GM23338 (cell line): ENCODE measurements around the gene UNC5C. TPM values are rescaled to one million over a fixed set of nuclear protein-coding genes. Genes with fewer than 3 reads are reported as not detected.

Experiments
- ATAC-seq: fragments of 200-7000 bp; cut with Tn5 transposase; 3 replicates; pipeline ENCODE4 v1.9.1; 2020
- DNase-seq: peaks from one replicate; pipeline ENCODE4 v3.0.0-alpha.2; 2015; ENCODE audit warnings: low spot score
- H2AFZ ChIP-seq: fragments of 200-600 bp; sonication (generic); 2 replicates; pipeline ENCODE4 v1.8.0; 2016; ENCODE audit warnings: antibody characterized with exemption, mild to moderate bottlenecking, moderate library complexity
- H3F3A ChIP-seq: fragments of 200-600 bp; sonication (generic); replicated peaks from 2 replicates; pipeline ENCODE4 v1.8.0; 2017; ENCODE audit warnings: antibody characterized with exemption, mixed run types, low read depth
- H3K27ac ChIP-seq: fragments of 200-600 bp; sonication (generic); 2 replicates; pipeline ENCODE4 v1.6.1; 2016; ENCODE audit warnings: low read depth
- H3K27me3 ChIP-seq: fragments of 200-600 bp; sonication (generic); 2 replicates; pipeline ENCODE4 v1.8.0; 2016; ENCODE audit warnings: mild to moderate bottlenecking, mixed run types, moderate library complexity; ENCODE audit not compliant: insufficient read depth
- H3K36me3 ChIP-seq: fragments of 200-600 bp; sonication (generic); 2 replicates; pipeline ENCODE4 v1.8.0; 2016; ENCODE audit warnings: mild to moderate bottlenecking; ENCODE audit not compliant: insufficient read depth
- H3K4me1 ChIP-seq: fragments of 200-600 bp; sonication (generic); 2 replicates; pipeline ENCODE4 v1.8.0; 2016; ENCODE audit warnings: mild to moderate bottlenecking, moderate library complexity; ENCODE audit not compliant: insufficient read depth
- H3K4me2 ChIP-seq: fragments of 200-600 bp; sonication (generic); 2 replicates; pipeline ENCODE4 v1.7.1; 2017; ENCODE audit warnings: mixed run types
- H3K4me3 ChIP-seq: fragments of 200-600 bp; sonication (generic); 2 replicates; pipeline ENCODE4 v1.6.1; 2016; ENCODE audit warnings: mixed run types
- H3K79me2 ChIP-seq: fragments of 200-600 bp; sonication (generic); replicated peaks from 2 replicates; pipeline ENCODE4 v1.8.0; 2017; ENCODE audit warnings: mild to moderate bottlenecking; ENCODE audit not compliant: insufficient read depth
- H3K9me2 ChIP-seq: fragments of 200-600 bp; sonication (generic); 2 replicates; pipeline ENCODE4 v1.8.0; 2017; ENCODE audit not compliant: insufficient read depth
- H4K20me1 ChIP-seq: fragments of 200-600 bp; sonication (generic); replicated peaks from 2 replicates; pipeline ENCODE4 v1.8.0; 2017; ENCODE audit warnings: mild to moderate bottlenecking; ENCODE audit not compliant: insufficient read depth
- H3K27ac Mint-ChIP-seq: 2 replicates; pipeline ENCODE4 v1.8.0; 2020; ENCODE audit warnings: inconsistent platforms, mild to moderate bottlenecking, moderate library complexity, mixed read lengths
- H3K27me3 Mint-ChIP-seq: 3 replicates; pipeline ENCODE4 v1.8.0; 2022; ENCODE audit warnings: low read depth, mild to moderate bottlenecking, moderate library complexity, mixed read lengths, inconsistent platforms; ENCODE audit not compliant: insufficient read depth, poor library complexity
- H3K36me3 Mint-ChIP-seq: 3 replicates; pipeline ENCODE4 v1.8.0; 2021; ENCODE audit warnings: low read depth, mild to moderate bottlenecking, inconsistent platforms, moderate library complexity, mixed read lengths
- H3K4me1 Mint-ChIP-seq: 3 replicates; pipeline ENCODE4 v1.8.0; 2020; ENCODE audit warnings: mild to moderate bottlenecking, inconsistent platforms, mixed read lengths
- H3K4me3 Mint-ChIP-seq: 3 replicates; pipeline ENCODE4 v1.8.0; 2021; ENCODE audit warnings: moderate library complexity, mild to moderate bottlenecking, inconsistent platforms, mixed read lengths
- H3K9me3 Mint-ChIP-seq: 3 replicates; pipeline ENCODE4 v1.8.0; 2020; ENCODE audit warnings: moderate library complexity, mild to moderate bottlenecking, inconsistent platforms, mixed read lengths
- CREB1 ChIP-seq: fragments of 250-450 bp; sonication (Bioruptor Pico); IDR thresholded peaks from 2 replicates; pipeline ENCODE4 v1.5.0; 2020; ENCODE audit warnings: low read depth, mild to moderate bottlenecking, moderate library complexity
- EZH2 ChIP-seq: fragments of 200-600 bp; sonication (generic); IDR thresholded peaks from one replicate; pipeline ENCODE4 v1.8.0; 2017; ENCODE audit warnings: antibody characterized with exemption, mild to moderate bottlenecking, low read depth; ENCODE audit not compliant: unreplicated experiment
- EZH2phosphoT487 ChIP-seq: fragments of 200-600 bp; sonication (generic); IDR thresholded peaks from one replicate; pipeline ENCODE4 v1.8.1; 2018; ENCODE audit warnings: antibody characterized with exemption; ENCODE audit not compliant: unreplicated experiment
- JUNB ChIP-seq: IDR thresholded peaks from one replicate; pipeline ENCODE4 v1.6.1; 2016; ENCODE audit warnings: antibody characterized with exemption; ENCODE audit not compliant: unreplicated experiment
- NANOG ChIP-seq: IDR thresholded peaks from 2 replicates; pipeline ENCODE4 v1.6.1; 2016; ENCODE audit warnings: antibody characterized with exemption, borderline replicate concordance
- POLR2AphosphoS5 ChIP-seq: IDR thresholded peaks from 2 replicates; pipeline ENCODE4 v1.6.1; 2016; ENCODE audit warnings: antibody characterized with exemption, low read depth
- REST ChIP-seq: IDR thresholded peaks from one replicate; pipeline ENCODE4 v1.6.1; 2018; ENCODE audit warnings: antibody characterized with exemption; ENCODE audit not compliant: unreplicated experiment
- STAT1 ChIP-seq: IDR thresholded peaks from one replicate; pipeline ENCODE4 v1.6.1; 2016; ENCODE audit warnings: antibody characterized with exemption; ENCODE audit not compliant: unreplicated experiment
- ZNF114 ChIP-seq: fragments of 250-450 bp; sonication (Bioruptor Pico); IDR thresholded peaks from 2 replicates; pipeline ENCODE4 v1.5.0; 2020; ENCODE audit warnings: mild to moderate bottlenecking, moderate library complexity
- ZNF331 ChIP-seq: fragments of 250-450 bp; sonication (Bioruptor Pico); IDR thresholded peaks from 2 replicates; pipeline ENCODE4 v1.5.0; 2020; ENCODE audit warnings: low read depth, mild to moderate bottlenecking, moderate library complexity
- ZNF462 ChIP-seq: fragments of 250-450 bp; sonication (Bioruptor Pico); IDR thresholded peaks from 2 replicates; pipeline ENCODE4 v1.5.0; 2020; ENCODE audit warnings: mild to moderate bottlenecking, moderate library complexity
- polyA plus RNA-seq: library from polyadenylated mRNA; unstranded; fragments of >200 nt; fragmentation: Nextera tagmentation; extraction: Ambion mirVana; gene quantifications from 2 replicates; pipeline ENCODE4 v1.2.1, GENCODE V29; 2016
- total RNA-seq: library from RNA; depleted of rRNA; stranded (reverse); fragments of >200 nt; shearing (Covaris generic); gene quantifications from 2 replicates; pipeline ENCODE4 v1.2.3, GENCODE V29; 2014
- TF ChIP-seq, protein P1 (sequence below), 2 experiments: fragments of 200-600 bp in 1 of 2; sonication (generic) in 1 of 2; conservative IDR thresholded peaks; 2 replicates each; pipeline versions ENCODE4 v1.5.1 to v1.6.1; 2016 to 2017; ENCODE audit warnings: antibody characterized with exemption in 2 of 2, low read depth in 2 of 2, mild to moderate bottlenecking in 2 of 2, moderate library complexity in 1 of 2
- TF ChIP-seq, protein P2 (sequence below): IDR thresholded peaks from 2 replicates; pipeline ENCODE4 v1.6.1; 2016; ENCODE audit warnings: antibody characterized with exemption

UNC5C gene
- total and polyA plus RNA-seq, 2 experiments from 2014 or later, result 0.08 to 0.21 TPM

- Mint-ChIP-seq H3K4me3 (no peak overlapping the region), H3K4me1 (peaks cover 9% of the 10 kb centered on the region), H3K9me3 (0 out of 3 replicates have a peak, but pooled peaks cover 2% of the 10 kb centered on the region), H3K27ac (no peak overlapping the region), H3K36me3 (peaks cover 3% of the 10 kb centered on the region; the same call in 1 of the 3 replicates), H3K27me3 (no peaks in the 10 kb centered on the region)
- Histone ChIP-seq H2AFZ (no peak overlapping the region), H3K4me2 (no peak overlapping the region), H3K27ac (no peak overlapping the region), H3K27me3 (no peaks in the 10 kb centered on the region), H3K9me2 (no peaks in the 10 kb centered on the region), H3K36me3 (no peaks in the 10 kb centered on the region), H3K4me3 (no peak overlapping the region), H3K4me1 (no peaks in the 10 kb centered on the region), H3K79me2 (no peaks in the 10 kb centered on the region), H3F3A (no peaks in the 10 kb centered on the region), H4K20me1 (no peaks in the 10 kb centered on the region)
- ATAC-seq, result no peak
- DNase-seq, result no peak
- no peak for TF ChIP-seq POLR2AphosphoS5
- TF ChIP-seq REST, result no peak
- no peak for TF ChIP-seq ZNF462 (CRISPR knock-in tag)
- TF ChIP-seq, protein P1, sequence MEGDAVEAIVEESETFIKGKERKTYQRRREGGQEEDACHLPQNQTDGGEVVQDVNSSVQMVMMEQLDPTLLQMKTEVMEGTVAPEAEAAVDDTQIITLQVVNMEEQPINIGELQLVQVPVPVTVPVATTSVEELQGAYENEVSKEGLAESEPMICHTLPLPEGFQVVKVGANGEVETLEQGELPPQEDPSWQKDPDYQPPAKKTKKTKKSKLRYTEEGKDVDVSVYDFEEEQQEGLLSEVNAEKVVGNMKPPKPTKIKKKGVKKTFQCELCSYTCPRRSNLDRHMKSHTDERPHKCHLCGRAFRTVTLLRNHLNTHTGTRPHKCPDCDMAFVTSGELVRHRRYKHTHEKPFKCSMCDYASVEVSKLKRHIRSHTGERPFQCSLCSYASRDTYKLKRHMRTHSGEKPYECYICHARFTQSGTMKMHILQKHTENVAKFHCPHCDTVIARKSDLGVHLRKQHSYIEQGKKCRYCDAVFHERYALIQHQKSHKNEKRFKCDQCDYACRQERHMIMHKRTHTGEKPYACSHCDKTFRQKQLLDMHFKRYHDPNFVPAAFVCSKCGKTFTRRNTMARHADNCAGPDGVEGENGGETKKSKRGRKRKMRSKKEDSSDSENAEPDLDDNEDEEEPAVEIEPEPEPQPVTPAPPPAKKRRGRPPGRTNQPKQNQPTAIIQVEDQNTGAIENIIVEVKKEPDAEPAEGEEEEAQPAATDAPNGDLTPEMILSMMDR (conservative IDR thresholded peaks at IDR 0.05; ENCODE audit: low read depth in 2 of 2), result no peak
- no peak for TF ChIP-seq ZNF114 (CRISPR knock-in tag)
- no peak for TF ChIP-seq CREB1 (CRISPR knock-in tag)
- TF ChIP-seq STAT1, result no peak
- no peak for TF ChIP-seq NANOG
- TF ChIP-seq, protein P2, sequence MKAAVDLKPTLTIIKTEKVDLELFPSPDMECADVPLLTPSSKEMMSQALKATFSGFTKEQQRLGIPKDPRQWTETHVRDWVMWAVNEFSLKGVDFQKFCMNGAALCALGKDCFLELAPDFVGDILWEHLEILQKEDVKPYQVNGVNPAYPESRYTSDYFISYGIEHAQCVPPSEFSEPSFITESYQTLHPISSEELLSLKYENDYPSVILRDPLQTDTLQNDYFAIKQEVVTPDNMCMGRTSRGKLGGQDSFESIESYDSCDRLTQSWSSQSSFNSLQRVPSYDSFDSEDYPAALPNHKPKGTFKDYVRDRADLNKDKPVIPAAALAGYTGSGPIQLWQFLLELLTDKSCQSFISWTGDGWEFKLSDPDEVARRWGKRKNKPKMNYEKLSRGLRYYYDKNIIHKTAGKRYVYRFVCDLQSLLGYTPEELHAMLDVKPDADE, result no peak
- no peak for TF ChIP-seq ZNF331
- TF ChIP-seq EZH2, result no peak
- TF ChIP-seq JUNB, result no peak
- no peak for TF ChIP-seq EZH2phosphoT487
Observed at GRCh38 chr4:95318483-95318882, 230.3 kb downstream of the UNC5C start.
